WERI-Rb-1 (cell line): Measurements from ENCODE around the gene SPACA9.

Experiments
- DNase-seq: peaks from one replicate; pipeline ENCODE4 v3.0.0-alpha.2; 2020
- H3K27ac ChIP-seq: fragments of 250-450 bp; sonication (Bioruptor Pico); 2 replicates; pipeline ENCODE4 v1.5.1; 2020; ENCODE audit warnings: mild to moderate bottlenecking, moderate library complexity
- H3K27me3 ChIP-seq: fragments of 250-450 bp; sonication (Bioruptor Pico); 2 replicates; pipeline ENCODE4 v1.5.1; 2021; ENCODE audit warnings: mild to moderate bottlenecking, low read depth, moderate library complexity; ENCODE audit not compliant: insufficient read depth, severe bottlenecking
- H3K36me3 ChIP-seq: fragments of 250-450 bp; sonication (Bioruptor Pico); 2 replicates; pipeline ENCODE4 v1.5.1; 2020; ENCODE audit warnings: mild to moderate bottlenecking, moderate library complexity
- H3K4me3 ChIP-seq: 2 replicates; pipeline ENCODE4 v1.5.1; 2011; ENCODE audit warnings: low read depth, mild to moderate bottlenecking, control low read depth, low read length
- H3K9me3 ChIP-seq: fragments of 250-450 bp; sonication (Bioruptor Pico); 2 replicates; pipeline ENCODE4 v1.5.1; 2021; ENCODE audit warnings: mild to moderate bottlenecking, moderate library complexity; ENCODE audit not compliant: severe bottlenecking
- TF ChIP-seq, protein P1 (sequence below): IDR thresholded peaks from 2 replicates; pipeline ENCODE4 v1.5.1; 2011; ENCODE audit warnings: low read depth, mild to moderate bottlenecking, control low read depth, inconsistent platforms, low read length

The SPACA9 gene

DNA sequence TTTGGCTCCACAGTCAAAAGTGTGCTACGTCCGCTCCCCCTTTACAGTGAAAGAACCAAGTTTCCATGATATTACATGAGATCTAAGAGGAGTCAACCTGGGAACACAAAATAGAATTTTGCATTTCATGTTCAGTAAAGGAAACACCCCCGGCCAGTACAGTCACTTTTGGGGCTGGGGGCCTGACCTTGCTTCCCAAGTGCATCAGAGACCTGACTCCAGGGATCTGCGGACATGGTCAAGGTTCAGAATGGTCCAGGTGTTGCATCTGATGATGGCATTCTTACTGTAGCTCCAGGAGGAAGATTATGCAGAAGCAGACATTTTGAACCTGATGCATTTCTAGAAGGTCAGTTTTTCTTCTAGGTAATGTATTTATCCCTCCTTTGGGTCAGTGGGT, 40.4 kb upstream of the SPACA9 start:
- no peak for DNase-seq
- no peak overlapping the region for H3K4me3 ChIP-seq
- H3K27me3 ChIP-seq, result no peaks in the 10 kb centered on the region
- TF ChIP-seq, protein P1, sequence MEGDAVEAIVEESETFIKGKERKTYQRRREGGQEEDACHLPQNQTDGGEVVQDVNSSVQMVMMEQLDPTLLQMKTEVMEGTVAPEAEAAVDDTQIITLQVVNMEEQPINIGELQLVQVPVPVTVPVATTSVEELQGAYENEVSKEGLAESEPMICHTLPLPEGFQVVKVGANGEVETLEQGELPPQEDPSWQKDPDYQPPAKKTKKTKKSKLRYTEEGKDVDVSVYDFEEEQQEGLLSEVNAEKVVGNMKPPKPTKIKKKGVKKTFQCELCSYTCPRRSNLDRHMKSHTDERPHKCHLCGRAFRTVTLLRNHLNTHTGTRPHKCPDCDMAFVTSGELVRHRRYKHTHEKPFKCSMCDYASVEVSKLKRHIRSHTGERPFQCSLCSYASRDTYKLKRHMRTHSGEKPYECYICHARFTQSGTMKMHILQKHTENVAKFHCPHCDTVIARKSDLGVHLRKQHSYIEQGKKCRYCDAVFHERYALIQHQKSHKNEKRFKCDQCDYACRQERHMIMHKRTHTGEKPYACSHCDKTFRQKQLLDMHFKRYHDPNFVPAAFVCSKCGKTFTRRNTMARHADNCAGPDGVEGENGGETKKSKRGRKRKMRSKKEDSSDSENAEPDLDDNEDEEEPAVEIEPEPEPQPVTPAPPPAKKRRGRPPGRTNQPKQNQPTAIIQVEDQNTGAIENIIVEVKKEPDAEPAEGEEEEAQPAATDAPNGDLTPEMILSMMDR, result no peak
- no peaks in the 10 kb centered on the region for H3K36me3 ChIP-seq
- no peaks in the 10 kb centered on the region for H3K9me3 ChIP-seq
- H3K27ac ChIP-seq, result no peak overlapping the region

DNA sequence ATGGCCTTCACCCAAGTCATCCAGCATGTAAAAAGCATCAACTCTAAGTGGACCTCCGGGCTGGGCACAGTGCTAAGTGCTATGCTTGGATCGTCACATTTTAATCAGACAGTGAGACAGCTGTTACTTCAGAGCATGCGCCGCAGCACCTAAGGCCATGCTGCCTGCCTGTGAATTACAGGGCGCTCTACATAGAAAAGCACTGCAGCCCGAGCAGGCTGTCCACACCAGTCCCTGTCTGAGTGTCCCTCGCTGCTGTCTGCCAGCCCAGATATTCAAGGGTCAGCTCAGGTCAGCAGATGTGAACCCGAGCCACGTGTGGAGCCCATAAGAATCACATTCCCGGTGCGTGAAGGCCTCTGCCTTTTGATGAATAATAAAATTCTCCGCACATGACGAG, 37.7 kb upstream of the SPACA9 start:
- Histone ChIP-seq H3K27ac (no peak overlapping the region), H3K36me3 (no peaks in the 10 kb centered on the region), H3K4me3 (no peak overlapping the region), H3K9me3 (no peaks in the 10 kb centered on the region), H3K27me3 (no peaks in the 10 kb centered on the region)
- no peak for DNase-seq
- TF ChIP-seq, protein P1, result no peak

DNA sequence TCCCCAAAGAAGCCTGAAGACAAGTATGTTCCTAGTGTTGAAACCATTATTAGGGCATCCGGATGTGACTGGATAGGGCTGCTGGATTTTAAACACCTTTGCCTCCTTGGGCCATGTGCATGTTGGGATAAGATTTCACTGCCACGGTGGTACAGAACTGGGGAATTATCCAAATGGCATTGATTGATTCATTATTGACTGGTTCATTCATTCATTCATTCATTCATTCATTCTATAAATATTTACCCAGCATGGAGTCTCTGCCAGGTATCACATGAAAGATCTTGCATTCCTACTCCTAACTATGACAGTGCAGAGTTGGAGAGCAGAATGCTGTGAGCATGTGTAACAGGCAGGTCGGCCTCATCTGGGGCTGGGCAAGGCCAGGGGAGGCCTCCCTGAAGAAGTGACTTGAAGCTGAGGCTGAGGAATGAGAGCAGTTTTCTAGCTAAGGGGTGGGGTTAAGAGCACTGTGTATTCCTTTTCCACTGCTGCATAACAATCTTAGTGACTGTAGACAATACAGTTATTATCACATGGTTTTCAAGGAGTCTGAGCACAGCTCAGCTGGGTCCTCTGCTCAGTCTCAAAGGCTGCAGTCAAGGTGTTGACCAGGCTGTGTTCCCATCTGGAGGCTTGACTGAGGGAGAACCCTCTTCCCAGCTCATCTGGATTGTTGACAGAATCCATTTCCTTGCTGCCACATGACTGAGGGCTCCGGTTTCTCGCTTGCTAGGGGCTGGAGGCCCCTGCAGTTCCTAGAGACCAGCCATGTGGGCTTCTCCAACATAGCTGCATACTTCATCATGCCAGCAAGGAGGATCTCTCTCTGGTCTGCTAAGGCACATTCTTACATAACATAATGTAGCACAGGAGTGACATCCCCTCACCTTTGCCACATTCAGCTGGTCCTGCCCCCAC, 36.3 kb upstream of the SPACA9 start:
- H3K4me3 ChIP-seq, result no peak overlapping the region
- H3K36me3 ChIP-seq, result no peaks in the 10 kb centered on the region
- H3K9me3 ChIP-seq, result peaks cover 4% of the 10 kb centered on the region
- TF ChIP-seq, protein P1, result no peak
- no peak for DNase-seq
- H3K27ac ChIP-seq, result no peak overlapping the region
- H3K27me3 ChIP-seq, result no peaks in the 10 kb centered on the region

DNA sequence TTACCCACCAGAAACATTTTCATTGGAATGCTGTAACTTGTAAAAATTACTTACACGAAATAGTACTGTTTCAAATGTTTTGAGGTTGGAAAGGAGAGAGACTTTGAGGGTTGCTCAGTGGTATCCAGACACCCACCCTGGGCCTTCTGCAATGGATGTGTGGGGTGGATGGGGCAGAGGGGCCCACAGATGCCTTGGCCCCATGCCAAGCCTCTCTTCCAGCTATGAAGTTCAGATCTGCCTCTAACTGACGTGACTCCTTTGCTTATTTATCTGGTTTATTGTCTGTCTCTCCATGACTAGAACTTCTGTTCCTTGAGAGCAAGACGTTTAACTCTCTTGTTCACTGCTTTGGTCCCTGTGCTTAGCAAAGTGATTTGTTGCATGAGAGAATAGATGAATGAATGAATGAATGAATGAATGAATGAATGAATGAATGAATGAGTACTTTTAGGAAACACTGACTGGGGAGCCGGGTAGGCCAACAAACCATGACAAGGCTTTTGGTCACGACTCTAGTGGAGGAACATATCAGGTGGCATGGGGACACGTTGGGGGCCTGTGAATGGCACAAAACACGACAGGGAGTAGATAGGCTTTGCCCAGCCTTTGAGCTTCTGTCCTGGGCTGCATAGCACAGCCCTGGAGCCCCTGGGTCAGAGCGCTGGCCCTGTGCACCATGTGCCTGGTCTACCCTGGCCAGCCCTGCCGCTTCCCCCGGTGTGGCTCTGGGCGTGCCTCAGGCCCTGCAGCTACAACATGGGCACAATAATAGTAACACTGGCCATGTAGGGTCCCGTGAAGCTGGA, 32.4 kb upstream of the SPACA9 start:
- Histone ChIP-seq H3K36me3 (no peaks in the 10 kb centered on the region), H3K27ac (no peak overlapping the region), H3K27me3 (no peaks in the 10 kb centered on the region), H3K9me3 (peaks cover 4% of the 10 kb centered on the region), H3K4me3 (no peak overlapping the region)
- DNase-seq, result no peak
- TF ChIP-seq, protein P1, result no peak

DNA sequence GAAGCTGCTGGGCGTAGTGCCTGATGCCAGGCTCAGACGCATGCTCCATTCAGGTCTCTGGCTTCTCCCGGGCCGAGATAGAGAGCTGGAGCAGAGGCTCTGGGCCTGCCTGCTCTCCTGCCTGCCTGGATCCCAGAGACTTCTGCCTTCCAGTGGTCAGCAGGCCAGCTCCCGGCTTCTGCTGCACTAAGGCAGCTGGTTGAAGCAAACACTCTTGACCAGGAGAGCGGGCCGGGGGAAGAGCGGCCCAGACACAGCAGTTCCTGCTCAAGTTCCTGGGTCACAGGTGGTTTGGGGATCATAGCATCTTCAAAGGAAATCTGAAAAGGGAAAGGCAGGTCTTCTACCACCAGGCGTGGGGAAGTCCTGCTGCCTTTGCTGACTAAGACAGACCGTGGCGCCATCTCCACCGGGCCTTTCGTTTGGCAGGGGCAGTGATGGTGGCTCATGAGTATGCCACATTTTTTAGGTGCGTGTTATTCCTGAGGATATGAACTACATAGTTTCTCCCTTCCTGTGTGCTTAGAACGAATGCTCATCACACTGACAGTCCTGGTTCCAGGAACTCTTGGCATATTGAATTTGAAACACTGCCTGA, 31.7 kb upstream of the SPACA9 start:
- Histone ChIP-seq H3K27me3 (no peaks in the 10 kb centered on the region), H3K9me3 (peaks cover 4% of the 10 kb centered on the region), H3K4me3 (no peak overlapping the region), H3K36me3 (no peaks in the 10 kb centered on the region), H3K27ac (no peak overlapping the region)
- DNase-seq, result no peak
- TF ChIP-seq, protein P1, result no peak
